Right cardiac atrium (tissue), 5 donors: ENCODE measurements around the gene MAD1L1. TPM values are rescaled to one million over a fixed set of nuclear protein-coding genes. Genes with fewer than 3 reads are reported as not detected.

Experiments
- ATAC-seq, 2 donors: fragments of 200-7000 bp; cut with Tn5 transposase; one replicate each; pipeline versions ENCODE4 v1.8.0 to v1.9.1; 2020; ENCODE audit warnings: moderate library complexity in 2 of 2, mild to moderate bottlenecking in 1 of 2
- DNase-seq, 3 donors: peaks; one replicate each; pipeline ENCODE4 v3.0.0-alpha.2; 2020
- H3K27ac ChIP-seq: one replicate; pipeline ENCODE4 v1.5.1; 2013; ENCODE audit warnings: mild to moderate bottlenecking, low read length, control low read depth, moderate library complexity
- H3K27me3 ChIP-seq: one replicate; pipeline ENCODE4 v1.6.1; 2013; ENCODE audit not compliant: control insufficient read depth, insufficient read depth
- H3K4me1 ChIP-seq: one replicate; pipeline ENCODE4 v1.6.1; 2013; ENCODE audit warnings: low read length; ENCODE audit not compliant: control insufficient read depth, insufficient read depth
- H3K4me3 ChIP-seq: one replicate; pipeline ENCODE4 v1.5.1; 2013; ENCODE audit warnings: low read length, control low read depth
- H3K9me3 ChIP-seq: one replicate; pipeline ENCODE4 v1.6.1; 2013; ENCODE audit warnings: low read length; ENCODE audit not compliant: control insufficient read depth
- WGBS: extraction: QIAGEN DNeasy Blood & Tissue Kit; methylation state at CpG from one replicate; pipeline ENCODE4 v1.1.7; 2013; 5-methylcytosine and 5-hydroxymethylcytosine counted together
- intact Hi-C, 4 donors: fragments of 100-400 bp; cut with DNase I; formaldehyde crosslinking; loops; one replicate each; pipeline versions ENCODE4 v1.11.0 to v1.14.0; 2022 to 2023
- polyA plus RNA-seq: library from polyadenylated mRNA; stranded (reverse); fragments of 200-250 nt; gene quantifications from one replicate; pipeline ENCODE4 v1.2.3, GENCODE V29; 2013
- total RNA-seq, 4 donors: library from RNA; stranded (reverse); fragmentation: NEBNext Ultra II Directional; extraction: Animal tissue kit (Norgen Biotek cat#: 25700); gene quantifications; one replicate each; pipeline ENCODE4 v1.2.1, GENCODE V29; 2021
- donor health status: healthy with polysubstance abuse.
- donor health status: DM: no; HTN: yes; CAD: no.
- donor health status: DM: no; HTN: no; CAD: no.
- donor health status: DM: no; HTN: yes; CAD: no; lungs with severe emphysema.
- donor health status: DM: yes; HTN: yes; CAD: no.

MAD1L1 gene
- total and polyA plus RNA-seq, 5 donors, result 15.3 to 41.0 (median 33.7) TPM

DNA sequence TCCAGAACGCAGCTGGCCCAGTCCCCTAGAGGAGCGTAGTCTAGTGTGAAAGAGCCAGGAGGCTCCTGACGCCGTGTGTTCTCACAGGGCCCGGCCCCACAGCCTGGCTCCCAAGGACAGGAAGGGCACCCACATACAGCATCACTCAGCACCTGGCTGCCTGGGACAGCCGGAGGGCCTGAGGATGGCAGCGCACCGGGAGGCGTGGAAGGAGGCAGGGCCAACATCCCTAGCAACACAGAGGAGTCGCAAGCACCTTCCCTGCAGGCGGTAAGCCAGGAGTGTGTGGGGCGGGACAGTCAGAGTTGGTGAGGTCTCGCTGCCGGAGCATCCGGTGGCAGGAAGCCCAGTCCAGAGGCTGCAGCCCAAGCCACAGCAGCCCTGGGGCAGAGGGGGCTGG lies 125.8 kb downstream of the MAD1L1 start:
- H3K4me3 ChIP-seq, result no peak overlapping the region
- H3K27ac ChIP-seq, result no peak overlapping the region
- no peaks in the 10 kb centered on the region for H3K27me3 ChIP-seq
- ATAC-seq (peak in 1 of 2 donors; percentile 10), DNase-seq (peak in 2 of 3 donors; percentile 77 to 78)
- peaks cover 11% of the 10 kb centered on the region for H3K4me1 ChIP-seq
- H3K9me3 ChIP-seq, result no peaks in the 10 kb centered on the region
- intact Hi-C loops, result loop anchor here in 1 of 4 donors (10.0 kb wide), 1 partner anchor 98 kb away; no protein-coding TSS in a partner anchor
- WGBS, result 53% methylated on average over 15 of the region's 15 CpGs

DNA sequence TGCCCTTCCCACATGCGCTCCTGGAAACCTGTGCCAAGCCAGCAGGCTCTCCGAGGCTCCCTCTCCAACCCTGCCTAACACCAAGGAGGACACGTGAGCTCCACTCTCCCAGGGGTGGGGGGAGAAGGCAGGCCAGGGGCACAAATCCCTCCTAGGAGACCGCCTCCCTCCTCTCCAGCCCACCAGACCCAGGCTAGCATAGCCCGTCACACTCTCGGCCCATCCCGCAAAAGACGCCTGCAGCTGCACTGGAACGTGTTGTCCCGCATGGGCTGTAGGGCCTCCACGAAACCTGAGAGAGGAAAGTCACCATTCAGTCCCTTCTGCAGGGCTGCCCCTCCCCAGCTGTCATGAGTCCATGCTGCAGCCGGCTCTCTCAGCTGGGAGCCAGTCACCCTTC lies 126.3 kb downstream of the MAD1L1 start:
- WGBS, result 87% methylated on average over 12 of the region's 12 CpGs
- DNase-seq (no peak), ATAC-seq (no peak)
- intact Hi-C loops, result loop anchor here in 1 of 4 donors (10.0 kb wide), 1 partner anchor 98 kb away; no protein-coding TSS in a partner anchor
- no peaks in the 10 kb centered on the region for H3K9me3 ChIP-seq
- H3K27ac ChIP-seq, result no peak overlapping the region
- H3K4me3 ChIP-seq, result no peak overlapping the region
- peaks cover 11% of the 10 kb centered on the region for H3K4me1 ChIP-seq
- no peaks in the 10 kb centered on the region for H3K27me3 ChIP-seq

DNA sequence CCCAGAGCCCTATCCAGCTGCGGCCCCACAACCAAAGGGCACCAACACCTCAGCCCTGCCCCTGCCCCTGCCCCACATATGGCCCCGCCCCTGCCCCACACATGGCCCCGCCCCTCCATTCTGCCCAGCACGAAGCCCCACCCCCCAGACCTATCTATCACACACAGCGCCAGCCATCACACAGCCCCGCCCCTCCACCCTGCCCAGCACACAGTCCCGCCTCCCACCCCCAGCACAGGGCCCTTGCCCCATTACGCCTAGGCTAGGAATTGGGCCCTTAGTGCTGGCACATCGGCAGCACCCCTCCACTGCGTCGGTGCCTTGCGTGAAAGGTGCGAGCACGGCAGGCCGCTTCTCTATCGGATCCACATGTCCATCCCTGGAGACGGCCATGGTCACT lies 126.8 kb downstream of the MAD1L1 start:
- DNase-seq (no peak), ATAC-seq (no peak)
- 87% methylated on average over 17 of the region's 17 CpGs for WGBS
- H3K27ac ChIP-seq, result no peak overlapping the region
- no peaks in the 10 kb centered on the region for H3K27me3 ChIP-seq
- no peak overlapping the region for H3K4me3 ChIP-seq
- no peaks in the 10 kb centered on the region for H3K9me3 ChIP-seq
- peaks cover 11% of the 10 kb centered on the region for H3K4me1 ChIP-seq
- intact Hi-C loops, result loop anchor here in 1 of 4 donors (10.0 kb wide), 1 partner anchor 99 kb away; no protein-coding TSS in a partner anchor

DNA sequence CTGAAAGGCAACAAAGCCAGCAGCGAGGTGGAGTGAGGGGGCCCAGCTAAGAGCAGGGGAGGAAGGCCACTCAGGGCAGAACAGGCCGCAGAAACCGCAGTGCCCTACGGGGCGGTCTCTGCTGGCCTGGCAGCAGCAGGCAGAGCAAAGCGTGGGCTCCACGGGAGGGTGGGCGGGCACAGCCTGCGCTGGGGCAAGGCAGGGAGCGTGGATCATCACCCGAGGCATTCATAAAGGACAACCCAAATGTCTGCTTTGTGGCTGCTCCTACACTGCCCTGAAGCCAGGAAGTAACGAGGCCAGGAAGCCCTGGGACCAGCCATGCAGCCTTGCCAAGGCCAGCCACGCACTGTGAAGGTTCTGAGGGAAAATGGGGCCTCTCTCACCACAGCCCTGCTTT lies 127.5 kb downstream of the MAD1L1 start:
- Histone ChIP-seq H3K4me1 (peaks cover 11% of the 10 kb centered on the region), H3K27ac (no peak overlapping the region), H3K4me3 (no peak overlapping the region), H3K27me3 (no peaks in the 10 kb centered on the region), H3K9me3 (no peaks in the 10 kb centered on the region)
- intact Hi-C loops, result loop anchor here in 1 of 4 donors (10.0 kb wide), 1 partner anchor 100 kb away; no protein-coding TSS in a partner anchor
- DNase-seq, result no peak
- ATAC-seq, result no peak
- WGBS, result 86% methylated on average over 13 of the region's 13 CpGs

DNA sequence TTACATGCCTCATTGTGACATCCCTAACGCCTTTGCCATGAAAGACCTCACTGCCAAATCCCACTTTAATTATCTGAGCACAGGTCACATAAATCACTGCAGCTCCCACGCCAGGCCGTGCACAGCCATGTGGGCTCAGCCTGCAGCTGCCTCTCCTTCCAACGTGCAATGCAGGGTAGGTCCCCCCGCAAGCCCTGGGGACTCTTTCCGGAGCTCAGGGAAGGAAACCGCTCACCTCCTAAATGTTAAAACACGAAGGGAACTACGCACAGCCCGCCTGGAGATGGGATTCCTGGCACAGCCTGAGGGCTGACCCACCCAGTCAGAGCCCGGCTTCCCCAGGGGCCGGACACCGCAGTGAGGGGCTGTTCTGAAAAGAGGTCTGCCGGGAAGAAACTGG lies 128.0 kb downstream of the MAD1L1 start:
- H3K4me3 ChIP-seq, result no peak overlapping the region
- H3K4me1 ChIP-seq, result peaks cover 11% of the 10 kb centered on the region
- no peaks in the 10 kb centered on the region for H3K27me3 ChIP-seq
- no peaks in the 10 kb centered on the region for H3K9me3 ChIP-seq
- H3K27ac ChIP-seq, result no peak overlapping the region
- no peak for DNase-seq
- 44% methylated on average over 14 of the region's 14 CpGs for WGBS
- ATAC-seq, result peak in 1 of 2 donors; percentile 2
- intact Hi-C loops, result loop anchor here in 1 of 4 donors (10.0 kb wide), 1 partner anchor 100 kb away; no protein-coding TSS in a partner anchor

DNA sequence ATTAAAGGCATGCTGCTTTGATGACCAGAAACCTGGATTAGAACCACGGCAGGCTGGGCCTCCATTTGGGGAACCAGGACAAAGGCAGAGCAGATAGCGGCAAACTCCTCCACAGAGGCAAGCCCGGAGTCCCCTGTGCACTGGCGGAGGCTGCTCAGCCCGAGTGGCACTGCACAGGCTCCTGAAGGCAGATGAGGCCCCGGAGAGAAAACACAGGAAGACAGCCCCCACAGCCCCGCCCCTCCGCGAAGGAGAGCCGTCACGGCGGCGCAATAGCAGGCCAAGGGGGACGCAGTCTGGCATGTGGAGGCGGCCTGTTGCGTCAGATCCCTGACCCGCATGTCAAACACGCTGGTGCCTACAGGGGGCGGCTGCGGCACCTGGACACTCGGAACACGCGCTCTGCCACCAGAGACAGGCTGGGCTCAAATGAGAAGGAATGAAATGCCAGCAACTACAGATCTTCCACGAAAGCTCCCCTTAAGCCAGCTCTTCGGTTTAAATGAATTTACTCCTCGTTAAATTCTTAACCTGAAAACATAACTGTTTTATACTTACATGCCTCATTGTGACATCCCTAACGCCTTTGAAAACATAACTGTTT lies 128.5 kb downstream of the MAD1L1 start:
- Histone ChIP-seq H3K27me3 (no peaks in the 10 kb centered on the region), H3K9me3 (no peaks in the 10 kb centered on the region), H3K4me1 (peaks cover 11% of the 10 kb centered on the region), H3K4me3 (no peak overlapping the region), H3K27ac (peak overlapping the region; percentile 13)
- DNase-seq, result peak; percentile 89 to 96 (median 94)
- 12% methylated on average over 27 of the region's 27 CpGs for WGBS
- intact Hi-C loops, result loop anchor here in 1 of 4 donors (10.0 kb wide), 1 partner anchor 101 kb away; no protein-coding TSS in a partner anchor
- peak; percentile 83 to 86 for ATAC-seq

DNA sequence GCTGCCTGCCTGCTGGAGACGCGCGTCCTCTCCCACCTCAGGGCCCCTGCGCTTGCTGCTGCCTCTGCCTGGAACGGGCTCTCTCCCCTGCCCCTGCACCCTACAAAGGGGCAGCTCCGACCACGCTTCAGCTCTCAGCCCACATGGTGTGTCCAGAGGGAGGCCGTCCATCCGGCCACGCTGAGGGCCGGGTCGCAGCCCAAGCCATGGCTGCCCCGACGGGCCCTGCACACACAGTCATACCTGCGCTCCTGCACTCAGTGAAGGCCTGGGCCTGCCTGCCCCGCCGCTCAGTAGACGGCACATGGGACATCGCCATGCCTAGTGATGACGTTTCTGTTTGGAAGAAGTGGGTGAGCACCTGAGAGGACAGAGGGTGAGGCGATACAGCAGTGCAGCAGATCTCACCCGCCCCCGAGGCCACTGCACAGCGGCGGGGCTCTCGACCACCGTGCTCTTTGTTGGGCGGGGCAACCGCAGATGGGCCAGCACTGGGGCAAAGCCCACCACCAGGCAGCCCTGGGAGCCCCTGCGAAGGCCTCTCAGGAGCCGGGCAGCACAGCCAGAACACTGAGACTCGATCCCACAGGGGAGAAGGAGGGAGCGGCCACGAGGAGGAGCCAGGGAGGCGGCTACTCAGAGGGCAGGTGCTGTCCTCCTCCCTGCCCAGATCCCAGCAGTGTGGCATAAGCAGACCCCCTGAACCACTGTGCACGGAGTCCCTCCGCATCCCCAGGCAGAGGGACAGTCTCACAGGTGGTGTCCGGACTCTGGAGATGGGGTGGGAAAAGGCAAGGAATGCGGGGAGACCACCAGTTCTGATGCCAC lies 129.5 kb downstream of the MAD1L1 start:
- Histone ChIP-seq H3K27me3 (no peaks in the 10 kb centered on the region), H3K4me3 (no peak overlapping the region), H3K9me3 (no peaks in the 10 kb centered on the region), H3K4me1 (peaks cover 11% of the 10 kb centered on the region), H3K27ac (no peak overlapping the region)
- DNase-seq (no peak), ATAC-seq (no peak)
- WGBS, result 92% methylated on average over 39 of the region's 39 CpGs
- intact Hi-C loops, result loop anchor here in 1 of 4 donors (10.0 kb wide), 1 partner anchor 102 kb away; no protein-coding TSS in a partner anchor

DNA sequence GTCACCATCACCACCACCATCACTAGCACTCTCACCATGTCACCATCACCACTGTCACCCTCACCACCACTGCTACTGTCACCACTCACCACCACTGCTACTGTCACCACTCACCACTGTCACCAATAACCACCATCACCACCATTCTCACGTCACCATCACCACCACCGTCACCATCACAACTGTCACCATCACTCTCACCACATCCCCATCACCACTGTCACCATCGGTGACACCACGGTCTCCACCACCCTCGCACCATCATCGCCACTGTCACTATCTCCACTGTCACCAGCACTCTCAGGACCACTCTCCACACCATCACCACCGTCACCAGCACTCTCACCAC lies 130.4 kb downstream of the MAD1L1 start:
- ATAC-seq (no peak), DNase-seq (no peak)
- no peak overlapping the region for H3K4me3 ChIP-seq
- no peak overlapping the region for H3K27ac ChIP-seq
- 97% methylated on average over 7 of the region's 7 CpGs for WGBS
- H3K27me3 ChIP-seq, result no peaks in the 10 kb centered on the region
- intact Hi-C loops, result loop anchor here in 1 of 4 donors (10.0 kb wide), 1 partner anchor 102 kb away; no protein-coding TSS in a partner anchor
- H3K9me3 ChIP-seq, result no peaks in the 10 kb centered on the region
- peaks cover 11% of the 10 kb centered on the region for H3K4me1 ChIP-seq

DNA sequence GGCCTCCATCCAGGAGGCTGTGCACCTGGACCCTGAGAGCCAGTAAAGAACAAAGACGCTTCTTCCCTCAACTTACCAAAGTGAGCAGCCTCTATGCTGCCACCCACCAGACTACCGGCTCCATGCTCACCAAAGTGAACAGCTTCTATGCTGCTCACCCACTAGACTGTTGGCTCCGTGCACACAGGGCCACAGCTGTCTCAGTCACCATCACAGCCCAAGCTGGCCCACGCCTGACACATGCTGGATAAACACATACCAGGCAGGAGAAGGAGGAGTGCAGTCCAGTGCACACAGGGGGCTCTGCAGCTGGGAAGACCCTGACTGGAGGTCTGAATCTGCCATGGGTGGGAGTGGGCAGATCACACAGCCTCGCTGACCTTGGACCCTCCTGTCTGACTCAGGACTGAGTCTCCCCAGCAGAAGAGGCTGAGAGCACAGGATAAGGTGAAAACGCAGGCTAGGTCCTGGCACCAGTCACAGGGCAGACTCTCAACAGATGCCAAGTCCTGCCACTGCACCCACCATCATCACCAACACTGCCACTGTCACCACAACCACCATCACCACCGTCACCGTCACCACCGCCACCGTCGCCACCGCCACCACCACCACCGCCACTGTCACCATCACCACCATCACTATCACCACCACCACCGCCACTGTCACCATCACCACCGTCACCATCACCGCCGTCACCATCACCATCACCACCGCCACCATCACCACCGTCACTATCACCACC lies 130.9 kb downstream of the MAD1L1 start:
- Histone ChIP-seq H3K9me3 (no peaks in the 10 kb centered on the region), H3K4me1 (peaks cover 11% of the 10 kb centered on the region), H3K27me3 (no peaks in the 10 kb centered on the region), H3K27ac (no peak overlapping the region), H3K4me3 (no peak overlapping the region)
- no peak for DNase-seq
- intact Hi-C loops, result loop anchor here in 1 of 4 donors (10.0 kb wide), 1 partner anchor 103 kb away; no protein-coding TSS in a partner anchor
- ATAC-seq, result no peak
- 97% methylated on average over 19 of the region's 19 CpGs for WGBS

DNA sequence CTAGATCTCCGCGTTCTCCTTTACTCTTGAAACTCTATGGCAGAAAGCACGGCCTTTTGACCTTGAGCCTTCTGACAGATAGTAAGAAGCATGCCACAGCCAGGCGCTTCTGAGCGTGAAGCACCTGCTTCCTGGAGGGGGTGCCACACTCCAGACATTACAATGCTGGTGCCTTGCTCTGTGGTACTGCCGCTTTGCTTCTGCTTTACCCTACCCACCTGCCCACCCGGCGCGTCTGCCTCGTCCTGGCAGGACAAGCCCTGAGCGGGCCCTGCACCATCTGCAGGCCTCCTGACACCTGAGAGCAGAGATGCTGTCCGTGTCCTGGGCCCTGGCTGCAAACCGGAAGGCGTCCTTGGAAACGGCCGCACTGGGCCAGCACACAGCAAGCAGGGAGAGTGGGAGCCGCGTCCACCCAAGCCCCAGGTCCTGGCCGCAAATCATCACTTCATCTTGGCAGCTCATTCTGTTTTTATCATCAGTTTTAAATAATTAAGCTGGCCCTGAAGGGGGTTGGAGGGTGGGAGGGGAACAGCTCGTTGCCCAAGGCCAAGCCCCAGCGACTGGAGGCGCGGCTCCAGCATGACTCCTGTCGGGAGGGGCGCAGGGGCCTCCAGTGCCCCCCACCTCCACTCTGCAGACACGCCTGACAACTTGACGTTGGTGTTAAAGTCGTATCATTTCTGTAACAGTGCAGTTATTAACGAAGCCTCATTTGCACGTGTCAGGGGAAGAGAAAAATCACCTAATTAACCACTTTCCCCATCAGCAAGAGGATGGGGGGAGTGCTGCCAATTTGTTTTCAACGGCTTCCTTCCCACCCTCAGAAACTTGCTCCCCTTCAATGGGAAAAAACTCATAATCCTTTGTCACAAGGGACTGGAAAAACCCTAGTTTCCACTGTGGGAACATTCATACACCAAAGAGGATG lies 132.2 kb downstream of the MAD1L1 start:
- Histone ChIP-seq H3K9me3 (no peaks in the 10 kb centered on the region), H3K27ac (no peak overlapping the region), H3K4me3 (no peak overlapping the region), H3K4me1 (peaks cover 11% of the 10 kb centered on the region), H3K27me3 (no peaks in the 10 kb centered on the region)
- DNase-seq (no peak), ATAC-seq (no peak)
- intact Hi-C loops, result loop anchor here in 1 of 4 donors (10.0 kb wide), 1 partner anchor 104 kb away; no protein-coding TSS in a partner anchor
- 59% methylated on average over 31 of the region's 31 CpGs for WGBS
